UCSD-AML1 (cell line): ENCODE results near the gene ALG5.

Experiments
- DNase-seq: peaks from one replicate; lab custom pipeline; 2025; ENCODE audit not compliant: unreplicated experiment; lab: John Stamatoyannopoulos, UW

Gene ALG5

DNA sequence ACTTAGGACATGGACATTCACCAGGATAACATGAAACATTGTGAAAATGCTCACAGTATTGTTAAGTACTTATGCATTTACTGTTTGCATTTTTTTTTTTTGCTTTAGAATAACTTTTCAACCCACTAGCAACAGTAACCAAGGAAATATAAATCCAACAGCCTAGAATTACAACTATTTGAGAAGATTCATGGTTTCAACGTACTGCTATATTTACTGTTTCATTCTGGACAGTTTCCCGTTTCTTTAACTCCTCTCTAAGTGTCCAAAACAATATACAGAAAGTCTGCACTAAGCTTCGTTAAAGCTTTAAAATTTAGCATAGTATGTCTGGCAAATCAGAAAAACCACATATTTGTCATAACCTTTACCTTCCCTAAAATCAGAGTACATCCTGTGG lies 81.8 kb downstream of the ALG5 start:
- DNase-seq: no peak

DNA sequence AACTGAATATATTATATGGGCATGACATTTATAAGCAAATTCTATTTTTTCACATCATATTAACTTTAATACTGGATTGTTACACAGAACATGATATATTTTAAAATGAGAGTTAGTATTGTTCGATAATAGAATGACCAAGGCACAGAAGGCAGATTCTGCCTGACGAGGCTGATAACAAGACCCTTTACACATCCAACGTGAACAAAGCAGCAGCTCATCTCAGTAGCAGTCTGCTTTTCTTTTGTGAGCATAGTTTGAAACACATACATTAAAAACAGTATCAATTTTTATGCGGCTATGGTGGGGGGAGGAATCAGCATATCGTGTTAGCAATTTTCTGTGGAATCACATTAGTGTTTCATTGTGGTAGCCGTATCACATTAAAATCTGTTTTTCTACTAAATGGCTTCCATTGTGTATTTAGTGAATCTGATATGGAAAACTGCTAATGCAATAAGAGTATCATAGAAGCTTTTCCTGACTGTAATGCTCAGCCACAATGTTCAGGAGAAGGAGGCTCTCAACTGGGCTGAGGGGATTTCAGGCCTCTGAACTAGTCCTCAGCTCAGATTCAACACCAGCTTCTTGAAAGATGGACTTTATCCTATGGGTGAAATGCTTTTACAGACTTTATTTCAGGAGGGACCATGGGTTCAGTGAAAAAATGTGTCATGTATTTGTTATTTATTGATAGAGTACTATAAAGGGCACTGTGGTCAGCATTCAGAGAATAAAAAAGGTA lies 83.1 kb downstream of the ALG5 start:
- DNase-seq: no peak

DNA sequence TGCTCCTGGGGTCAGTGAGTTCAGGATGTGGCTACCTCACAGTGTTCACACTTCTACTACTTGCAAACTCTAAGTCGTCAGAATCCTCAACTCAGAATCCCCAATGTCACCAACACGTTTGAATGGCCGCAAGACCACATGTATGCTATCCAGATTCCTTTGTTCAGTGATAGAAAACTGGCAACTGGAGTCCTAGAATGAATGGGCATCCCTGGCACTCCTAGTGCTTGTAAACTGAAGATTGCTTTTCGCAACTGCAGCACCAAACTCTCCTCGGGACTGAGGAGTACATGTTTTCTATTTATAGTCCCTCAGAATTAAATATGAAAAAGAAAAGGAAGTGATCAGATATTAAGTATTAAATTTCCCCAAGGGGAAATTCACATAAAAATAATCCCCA lies 84.0 kb downstream of the ALG5 start:
- no peak for DNase-seq

DNA sequence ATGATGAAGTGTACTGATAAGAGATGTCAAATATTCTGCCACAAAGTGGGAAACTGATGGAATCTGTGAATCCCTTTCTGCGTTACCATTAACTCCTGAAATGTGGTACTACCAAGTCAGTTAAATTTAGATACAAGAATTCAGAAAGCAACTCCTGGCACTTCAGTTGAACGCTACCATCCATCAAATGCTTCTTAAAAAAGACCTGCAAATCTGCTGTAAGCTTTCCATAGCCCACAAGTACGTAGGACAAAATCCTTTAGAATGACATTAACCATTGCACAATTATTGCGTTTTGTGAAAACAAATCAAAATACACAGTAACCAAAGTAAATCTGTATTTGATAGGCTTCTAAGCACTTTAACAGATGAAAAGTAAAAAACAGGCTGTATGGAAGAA lies 84.5 kb downstream of the ALG5 start:
- DNase-seq: no peak

DNA sequence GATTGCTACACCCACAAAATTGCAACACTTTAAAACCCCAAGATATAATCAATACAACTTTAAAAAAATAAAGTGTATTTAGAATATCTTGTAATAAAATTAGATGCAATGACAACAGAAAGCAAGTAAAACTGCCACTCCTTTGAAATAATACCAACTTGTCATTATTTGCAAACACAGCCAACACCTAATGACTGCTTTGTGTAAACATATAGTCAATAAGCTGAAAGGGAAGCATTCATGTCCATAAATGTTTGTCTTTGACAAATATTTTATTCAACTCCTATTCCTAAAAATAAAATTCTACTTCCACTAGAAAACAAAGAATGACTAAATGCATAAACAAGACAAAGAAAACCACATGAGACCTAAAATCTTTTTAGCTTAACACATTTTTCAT lies 85.7 kb downstream of the ALG5 start:
- no peak for DNase-seq

DNA sequence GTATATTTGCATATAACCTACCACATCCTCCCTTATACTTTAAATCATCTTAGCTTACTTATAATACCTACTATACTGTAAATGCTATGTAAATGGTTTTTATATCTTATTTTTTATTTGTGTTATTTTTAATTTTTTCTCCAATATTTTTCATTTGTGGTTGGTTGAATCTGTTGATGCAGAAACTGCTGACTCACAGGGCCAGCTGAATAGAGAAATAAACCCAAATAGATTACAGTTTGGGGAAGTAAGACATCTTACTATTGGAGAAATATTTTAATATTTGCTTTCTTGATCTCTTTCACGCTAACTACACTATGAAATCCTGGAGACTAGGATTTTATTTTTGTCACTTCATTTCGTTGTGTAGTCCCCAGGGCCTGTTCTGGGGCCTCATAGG lies 86.2 kb downstream of the ALG5 start:
- DNase-seq: no peak

DNA sequence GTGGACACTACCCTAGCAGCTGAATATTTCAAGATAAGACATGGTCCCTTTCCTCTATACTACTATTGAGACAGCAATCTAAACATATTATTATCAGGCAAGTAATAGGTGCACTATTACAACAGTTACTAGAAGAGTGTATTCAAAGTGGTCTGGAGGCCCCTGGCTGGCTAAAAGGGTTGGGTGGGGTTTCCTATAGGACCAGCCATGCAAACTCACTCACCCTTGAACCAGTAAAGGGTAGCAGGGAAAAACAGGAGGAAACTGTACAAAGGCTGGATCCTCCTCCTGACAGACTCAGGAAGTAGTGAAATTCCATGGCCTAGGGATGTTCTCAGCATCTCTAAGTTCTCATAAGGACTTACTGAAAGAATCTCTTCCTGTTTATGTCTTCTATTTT lies 86.8 kb downstream of the ALG5 start:
- no peak for DNase-seq

DNA sequence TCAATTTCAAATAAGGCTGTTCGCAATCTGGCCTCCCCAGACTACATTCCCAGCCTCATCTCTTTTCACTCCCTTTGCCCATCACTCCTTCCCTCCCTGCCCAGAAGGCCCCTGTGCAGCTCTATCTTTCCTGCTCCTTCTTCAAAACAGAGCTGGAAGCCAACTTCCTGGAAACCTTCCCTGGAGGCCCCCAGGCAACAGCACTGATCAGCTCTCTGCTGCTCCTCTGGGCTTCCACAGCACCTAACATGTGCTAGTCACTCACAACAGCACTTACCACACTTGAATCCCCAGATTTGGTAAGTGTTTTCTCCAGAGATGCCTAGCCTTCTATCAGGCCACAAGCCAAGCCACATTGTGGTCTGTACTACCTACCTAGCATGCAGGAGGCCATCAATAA lies 88.6 kb downstream of the ALG5 start:
- DNase-seq: no peak

DNA sequence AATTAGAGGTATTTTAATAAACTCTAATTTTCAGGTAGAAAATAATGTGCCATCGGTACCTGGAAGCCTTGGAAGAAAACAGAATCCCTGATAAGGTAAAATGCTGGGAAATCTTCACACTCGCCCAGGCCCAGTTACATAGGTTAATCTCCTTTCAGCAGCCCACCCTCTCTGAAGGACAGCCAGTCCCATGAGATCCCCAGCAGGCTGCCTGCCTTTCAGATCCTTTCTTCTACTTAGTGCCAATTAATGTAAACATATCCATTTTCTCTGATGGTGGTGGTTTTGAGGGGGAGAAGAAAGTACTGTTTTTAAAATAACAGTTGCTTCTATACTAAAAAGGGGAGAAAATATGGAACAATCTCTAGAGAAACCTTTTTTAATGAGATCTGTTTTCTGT lies 91.3 kb downstream of the ALG5 start:
- no peak for DNase-seq

DNA sequence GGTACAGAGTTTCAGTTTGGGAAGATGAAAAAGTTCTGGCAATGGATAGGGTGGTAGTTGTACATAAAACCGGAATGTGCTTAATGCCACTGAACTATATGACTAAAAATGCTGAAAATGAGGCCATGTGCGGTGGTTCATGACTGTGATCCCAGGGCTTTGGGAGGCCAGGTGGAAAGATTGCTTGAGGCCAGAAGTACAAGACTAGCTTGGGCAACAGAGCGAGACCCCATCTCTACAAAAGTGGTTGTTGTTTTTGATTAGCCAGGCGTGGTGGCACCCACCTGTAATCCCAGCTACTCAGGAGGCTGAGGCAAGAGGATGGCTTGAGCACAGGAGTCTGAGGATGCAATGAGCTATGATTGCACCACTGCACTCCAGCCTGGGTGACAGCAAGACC lies 91.9 kb downstream of the ALG5 start:
- no peak for DNase-seq

DNA sequence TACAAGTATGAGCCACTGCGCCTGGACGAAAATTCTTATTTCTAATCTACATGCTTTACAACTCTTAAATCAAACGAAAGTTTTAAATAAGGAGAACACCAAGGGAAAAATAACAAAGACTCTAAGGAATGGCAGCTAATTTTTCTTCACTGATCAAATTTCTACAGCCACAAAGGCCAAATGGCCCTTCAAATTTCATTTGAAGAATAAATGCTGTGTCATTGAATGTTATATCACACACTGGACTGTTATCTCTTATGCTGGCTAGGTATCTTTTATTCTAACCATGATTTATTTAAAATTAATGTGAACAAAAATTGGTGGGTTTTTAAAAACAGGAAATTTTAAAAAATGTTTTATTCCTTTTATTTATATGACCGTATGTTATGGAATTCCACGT lies 93.2 kb downstream of the ALG5 start:
- DNase-seq: no peak

DNA sequence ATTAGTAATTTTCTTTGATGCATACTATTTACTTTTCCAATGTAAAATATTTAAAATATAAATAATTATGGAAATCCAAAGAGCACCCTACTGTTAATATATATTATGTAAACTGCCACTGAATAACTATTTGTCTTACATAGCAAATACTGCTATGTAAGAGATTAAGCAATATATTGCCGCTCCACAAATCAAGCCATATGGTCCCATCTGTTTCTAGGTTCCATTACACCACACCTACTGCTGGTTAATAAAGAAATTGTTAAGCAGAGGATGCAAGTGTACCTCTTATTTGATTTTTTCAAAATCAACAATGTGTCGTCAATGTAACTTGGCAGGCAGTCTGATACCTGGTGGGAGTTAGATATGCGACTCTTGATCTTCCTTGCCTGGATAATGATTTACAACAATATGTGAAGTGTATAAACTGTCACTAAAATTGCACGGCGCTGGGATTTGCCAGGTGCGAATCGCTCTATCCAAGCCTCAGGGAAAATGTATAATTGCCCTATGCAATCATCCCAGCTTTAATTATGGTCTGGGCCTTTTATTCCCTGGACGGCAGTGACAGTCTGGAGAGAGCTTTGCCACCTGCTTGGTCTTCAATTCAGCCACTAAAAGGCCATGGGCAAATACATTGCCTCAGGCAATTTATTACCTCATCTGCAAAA lies 95.1 kb downstream of the ALG5 start:
- DNase-seq: no peak
